SK-MEL-5 (cell line): Measurements from ENCODE around the gene CYP24A1. TPM values are rescaled to one million over a fixed set of nuclear protein-coding genes. Genes with fewer than 3 reads are reported as not detected.

Experiments used
- DNase-seq: peaks from one replicate; pipeline ENCODE4 v3.0.0-alpha.2; 2016; ENCODE audit warnings: low read depth, low spot score
- in situ Hi-C: cut with HindIII; loops from 2 replicates; pipeline ENCODE4 v1.10.0; 2016; ENCODE audit warnings: low sequenced_read_pairs, high pct_unique_total_duplicates, low pct_unique_long_range_greater_than_20kb
- total RNA-seq: library from RNA; depleted of rRNA; stranded (reverse); fragments of >200 nt; shearing (Covaris generic); gene quantifications from 2 replicates; pipeline ENCODE4 v1.2.3, GENCODE V29; 2014

CYP24A1 gene
- total RNA-seq, 1 experiment from 2014 or later: not detected

DNA sequence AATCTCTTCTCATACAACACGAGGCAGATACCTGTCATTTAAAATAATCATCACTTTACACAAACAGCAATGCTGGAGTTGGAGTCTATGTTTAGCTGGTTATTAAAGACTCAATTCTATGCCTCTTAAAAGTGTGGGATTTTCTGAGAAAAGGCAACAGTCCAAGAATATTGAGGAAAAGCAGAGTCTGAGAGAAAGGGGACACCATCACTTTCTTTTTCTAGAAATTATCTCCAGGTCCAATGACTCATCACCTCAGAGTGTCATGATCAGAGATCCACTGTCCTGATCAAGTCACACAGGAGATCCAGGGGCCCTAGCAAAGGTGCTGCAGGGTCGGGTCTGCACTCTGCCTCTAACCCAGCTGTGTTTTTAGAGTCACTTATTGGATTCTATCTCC is 8.0 kb downstream of the CYP24A1 start:
- in situ Hi-C loops: no loop called here
- no peak for DNase-seq

DNA sequence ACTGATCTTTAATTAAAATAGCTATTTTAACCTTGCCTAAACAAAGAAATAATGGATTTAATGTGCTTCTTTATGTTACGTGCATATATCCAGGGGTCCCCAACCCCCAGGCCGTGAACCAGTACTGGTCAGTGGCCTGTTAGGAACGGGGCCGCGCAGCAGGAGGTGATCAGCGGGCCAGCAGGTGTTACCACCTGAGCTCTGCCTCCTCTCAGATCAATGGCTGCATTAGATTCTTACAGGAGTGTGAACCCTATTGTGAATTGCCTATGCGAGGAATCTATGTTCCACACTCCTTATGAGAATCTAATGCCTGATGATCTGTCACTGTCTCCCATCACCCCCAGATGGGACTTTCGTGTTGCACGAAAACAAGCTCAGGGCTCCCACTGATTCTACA is 8.8 kb downstream of the CYP24A1 start:
- in situ Hi-C loops: no loop called here
- no peak for DNase-seq

DNA sequence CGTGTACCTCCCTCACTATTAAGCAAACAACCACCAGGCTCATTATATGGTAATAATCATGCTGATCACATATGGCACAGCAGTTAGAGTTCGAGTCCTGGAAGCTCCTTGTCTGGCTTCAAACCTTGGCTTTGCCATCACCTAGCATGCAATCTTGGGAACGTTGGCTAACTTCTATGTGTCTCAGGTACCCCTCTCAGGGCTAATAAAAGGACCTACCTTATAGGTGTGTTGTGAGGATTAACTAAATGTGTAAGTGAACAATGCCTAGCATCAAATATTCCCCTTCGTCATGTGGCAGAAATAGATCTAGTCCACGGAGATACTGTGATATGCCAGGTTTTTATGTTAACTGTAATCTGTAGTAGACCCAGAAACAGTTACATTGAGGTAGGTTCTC is 10.4 kb downstream of the CYP24A1 start:
- in situ Hi-C loops: no loop called here
- no peak for DNase-seq

DNA sequence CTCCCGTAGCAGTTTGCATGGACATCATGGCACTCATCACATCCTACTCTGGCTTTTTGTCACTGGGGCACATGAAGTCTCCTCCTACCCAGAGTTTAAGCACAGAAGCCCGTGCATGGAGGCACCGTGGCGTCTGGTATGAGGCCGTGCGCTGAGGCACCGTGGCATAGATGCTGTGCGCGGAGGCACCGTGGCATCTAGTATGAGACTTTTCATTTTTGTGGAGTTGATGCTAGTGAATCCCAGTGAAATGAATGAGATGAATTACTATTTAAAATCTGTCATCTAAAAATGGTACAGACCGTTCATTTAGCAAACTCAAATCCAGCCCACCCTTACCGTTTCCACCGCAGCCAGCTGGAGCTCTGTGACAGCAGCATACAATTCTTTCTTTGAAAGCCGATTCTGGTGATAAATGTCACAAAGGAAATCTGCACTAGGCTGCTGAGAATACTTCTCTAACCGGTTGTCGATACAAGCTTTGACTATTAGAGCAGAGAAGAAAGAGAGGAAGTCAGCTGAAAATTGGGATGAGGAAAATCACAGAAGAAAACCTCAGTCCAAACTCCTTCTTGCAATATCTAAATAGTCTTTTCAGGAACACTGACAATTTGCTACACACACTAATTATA is 11.3 kb downstream of the CYP24A1 start:
- in situ Hi-C loops: no loop called here
- no peak for DNase-seq

DNA sequence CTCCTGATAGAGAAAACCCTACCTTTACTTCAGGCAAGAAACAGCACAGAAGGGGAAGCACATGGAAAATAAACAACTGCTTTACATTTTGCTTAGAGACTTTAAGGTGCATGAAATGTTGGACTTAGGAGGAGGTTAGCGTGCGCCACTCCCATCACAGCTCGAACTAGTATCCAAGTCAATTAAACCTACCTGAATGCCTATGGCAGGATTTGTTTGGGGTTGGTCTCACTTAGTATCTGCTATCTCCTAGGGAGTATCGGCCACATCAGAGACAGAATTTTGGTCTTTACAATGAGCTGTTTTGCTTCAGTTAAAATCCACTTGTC is 12.0 kb downstream of the CYP24A1 start:
- in situ Hi-C loops: no loop called here
- no peak for DNase-seq

DNA sequence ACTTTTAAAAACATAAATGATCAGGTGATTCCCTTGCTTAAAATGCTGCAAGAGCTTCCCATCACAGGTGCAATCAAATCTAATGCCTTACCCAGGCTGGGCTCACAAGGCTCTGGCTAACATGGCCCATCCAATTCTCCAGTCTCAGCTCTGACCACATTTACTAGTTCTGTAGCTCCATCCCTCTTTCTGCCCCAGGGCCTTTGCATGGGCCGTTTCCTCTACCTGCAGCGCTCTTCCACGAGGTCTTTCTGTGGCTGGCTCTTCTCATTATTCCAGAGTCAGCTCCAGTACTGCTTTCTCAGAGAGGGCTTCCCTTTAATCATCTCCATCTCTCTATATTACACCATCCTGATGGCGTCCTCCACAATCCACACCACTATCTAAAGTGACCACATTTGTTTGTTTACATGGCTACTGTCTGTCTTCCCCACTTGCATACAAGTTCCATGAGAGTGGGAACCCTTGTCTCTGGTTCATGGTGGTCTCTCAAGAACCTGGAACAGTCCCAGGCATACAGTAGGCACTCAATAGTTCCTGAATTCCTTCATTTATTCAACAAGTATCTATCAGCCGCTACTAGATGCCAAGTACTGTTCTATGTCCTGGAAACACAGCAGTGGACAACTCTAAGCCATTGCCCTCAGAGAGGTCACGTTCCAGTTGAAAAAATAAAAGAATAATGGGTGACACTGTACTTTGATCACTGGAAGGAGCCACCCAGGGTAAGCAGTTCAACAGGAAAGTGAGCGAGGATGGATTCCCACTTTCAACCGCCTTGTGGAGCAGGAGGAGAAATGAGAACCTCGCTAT is 12.6 kb downstream of the CYP24A1 start:
- in situ Hi-C loops: no loop called here
- DNase-seq: no peak

DNA sequence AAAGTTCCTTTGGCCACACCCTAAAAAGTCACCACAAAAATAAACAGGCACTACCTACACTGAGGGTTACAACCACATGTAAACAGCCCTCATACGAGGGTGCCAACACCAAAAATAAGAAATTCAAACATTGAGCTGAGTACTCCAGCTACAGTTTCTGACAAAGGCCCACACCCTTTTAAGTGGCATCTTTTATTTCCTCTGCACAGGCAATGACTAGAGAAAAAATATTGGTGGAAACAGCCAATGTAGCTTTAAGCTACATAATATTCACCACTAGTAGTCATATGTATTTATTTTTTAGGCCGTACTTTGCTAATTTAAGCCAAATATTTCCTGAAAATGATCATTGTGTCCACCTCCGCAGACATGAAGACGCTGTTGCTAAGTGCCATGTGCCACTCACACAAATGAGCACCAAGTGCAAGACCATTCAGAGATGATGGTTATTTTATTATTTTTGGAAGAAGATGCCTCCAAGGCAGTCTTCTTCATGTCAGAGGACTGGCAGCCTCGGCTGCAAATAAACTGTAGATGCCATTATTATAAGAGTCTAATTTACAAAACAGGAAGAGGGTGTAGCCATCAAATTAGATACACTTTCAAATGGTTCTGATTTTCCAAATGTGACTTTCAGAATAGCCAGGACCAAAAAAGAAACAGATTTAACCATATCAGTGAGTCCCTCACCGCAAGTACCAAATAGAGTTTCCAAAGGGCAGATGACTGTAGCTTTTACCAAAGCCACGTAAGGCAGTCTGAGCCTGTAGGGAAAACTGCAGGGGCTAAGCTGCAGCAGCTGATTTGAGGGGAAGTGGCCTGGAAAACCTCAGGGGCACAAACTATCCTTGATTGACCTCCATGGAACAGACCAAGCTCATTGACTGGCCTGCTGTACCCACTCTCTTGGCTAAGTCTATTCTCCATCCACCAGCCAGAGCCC is 13.4 kb downstream of the CYP24A1 start:
- no peak for DNase-seq
- in situ Hi-C loops: no loop called here

DNA sequence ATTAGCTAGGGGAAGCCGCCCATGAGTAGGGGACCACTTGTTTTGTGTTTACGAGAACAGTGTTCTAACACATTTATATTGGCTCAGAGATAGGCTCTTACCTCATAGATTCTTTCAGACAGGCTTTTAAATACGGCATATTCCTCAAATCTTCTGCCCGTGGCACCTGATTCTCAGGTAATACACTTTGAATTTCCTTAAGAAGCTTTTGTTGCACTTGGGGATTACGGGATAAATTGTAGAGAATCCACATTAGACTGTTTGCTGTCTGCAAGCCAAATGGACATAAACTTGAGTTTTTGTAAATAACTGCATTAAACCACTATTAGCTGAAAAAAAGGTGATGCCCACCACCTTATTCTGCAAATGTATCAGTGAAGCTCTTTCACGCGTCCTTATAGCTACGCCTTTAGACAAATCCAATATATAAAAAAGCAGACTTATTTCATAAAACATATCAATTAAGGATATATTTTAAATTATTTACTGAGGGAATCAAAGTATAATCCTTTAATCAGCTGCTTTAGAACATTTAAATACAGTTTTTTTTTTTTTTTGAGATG is 14.8 kb downstream of the CYP24A1 start:
- in situ Hi-C loops: no loop called here
- no peak for DNase-seq

DNA sequence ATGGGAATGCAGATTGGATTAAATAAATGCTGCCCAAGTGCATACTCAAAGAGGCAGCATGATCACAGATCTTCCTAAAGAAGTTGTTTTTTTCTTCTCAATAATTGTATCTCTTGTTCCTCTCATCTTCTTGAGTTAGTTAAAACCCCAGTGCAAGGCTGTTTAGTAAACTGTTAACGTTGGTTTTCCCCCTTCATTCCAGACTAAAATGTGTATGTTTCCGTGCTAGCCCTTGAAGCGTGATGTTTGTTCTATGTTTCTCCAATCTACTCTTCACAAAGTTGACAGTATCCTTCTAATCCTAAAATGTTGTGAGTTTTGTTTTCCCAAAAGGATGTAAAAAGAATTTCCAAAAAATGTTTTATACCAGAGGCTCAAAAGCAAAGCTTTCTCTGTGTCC is 15.6 kb downstream of the CYP24A1 start:
- DNase-seq: no peak
- in situ Hi-C loops: no loop called here

DNA sequence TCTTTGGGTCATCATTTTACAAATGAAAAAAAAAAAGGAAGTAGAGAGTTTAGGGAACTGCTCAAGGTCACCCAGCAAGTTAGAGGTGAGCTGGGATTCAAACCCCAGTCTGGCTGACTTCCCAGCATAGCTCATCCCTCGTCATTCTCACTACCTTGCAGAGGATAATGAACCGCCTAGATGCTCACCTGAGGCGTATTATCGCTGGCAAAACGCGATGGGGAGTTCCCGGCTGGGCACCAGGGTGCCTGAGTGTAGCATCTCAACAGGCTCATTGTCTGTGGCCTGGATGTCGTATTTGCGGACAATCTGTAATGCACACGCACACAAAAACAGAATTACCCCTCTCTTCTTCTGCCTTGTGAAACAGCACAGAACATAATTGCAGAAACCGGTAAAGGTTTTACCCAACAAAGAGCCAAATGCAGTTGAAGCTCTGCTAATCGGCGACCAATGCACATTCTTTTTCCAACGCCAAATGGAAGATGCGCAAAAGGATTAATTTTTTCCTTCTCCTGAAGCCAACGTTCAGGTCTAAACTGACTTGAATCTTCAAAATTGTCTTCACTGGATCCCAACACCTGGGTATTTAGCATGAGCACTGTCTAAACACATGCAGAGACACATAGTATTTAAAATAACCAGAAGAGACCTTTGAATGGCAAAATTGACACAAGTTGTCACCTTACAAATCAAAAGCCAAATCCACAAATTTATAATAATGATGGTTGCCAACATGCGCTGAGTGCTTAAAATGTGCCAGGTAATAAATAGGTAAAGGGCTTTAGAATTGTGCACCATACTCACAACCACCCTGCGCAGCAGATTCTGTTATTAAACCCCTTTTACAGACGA is 16.6 kb downstream of the CYP24A1 start:
- in situ Hi-C loops: no loop called here

DNA sequence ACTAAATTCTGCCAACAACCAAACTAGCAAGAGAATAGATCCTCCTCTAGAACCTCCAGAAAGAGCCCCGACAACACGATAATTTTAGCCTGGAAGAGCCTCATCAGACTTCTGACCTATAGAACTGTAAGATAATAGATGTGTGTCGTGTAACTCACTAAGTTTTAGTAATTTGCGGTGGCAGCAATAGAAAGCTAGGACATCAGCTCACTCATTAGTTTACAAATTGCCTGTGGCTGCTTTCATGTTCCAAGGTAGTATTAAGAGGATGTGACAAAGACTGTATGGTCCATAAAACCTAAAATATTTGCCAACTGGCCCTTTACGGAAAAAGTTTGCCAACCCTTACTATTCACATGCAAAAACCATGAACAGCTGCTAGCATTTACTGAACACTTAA is 17.3 kb downstream of the CYP24A1 start:
- no peak for DNase-seq
- in situ Hi-C loops: no loop called here

More for the DNA sequence above, 16.6 kb downstream of the CYP24A1 start:
- DNase-seq: no peak

DNA sequence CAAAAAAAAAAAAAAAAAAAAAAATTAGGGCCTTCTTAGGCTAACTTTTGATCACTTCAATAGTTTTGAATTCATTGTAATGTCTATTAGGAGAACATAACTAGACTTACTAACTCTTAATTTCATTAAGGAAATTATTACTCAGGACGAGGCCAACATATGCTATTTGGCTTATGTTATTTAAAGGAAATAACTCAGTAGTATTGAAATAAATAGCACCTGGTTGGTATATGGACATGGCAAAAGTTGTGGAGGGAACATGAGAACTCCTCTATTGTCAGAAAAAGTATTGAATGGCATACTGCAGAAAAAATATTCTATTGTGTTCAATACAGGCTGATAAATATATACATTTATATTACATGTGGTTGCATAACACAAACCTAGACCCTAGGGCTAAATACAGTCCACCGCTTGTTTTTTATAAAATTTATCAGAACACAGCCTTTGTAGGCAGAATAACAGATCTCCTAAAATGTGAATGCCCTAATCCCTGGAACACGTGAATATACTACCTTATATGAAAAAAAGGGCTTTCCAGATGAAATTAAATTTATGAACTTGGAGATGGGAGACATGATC is 18.0 kb downstream of the CYP24A1 start:
- DNase-seq: no peak
- in situ Hi-C loops: no loop called here

DNA sequence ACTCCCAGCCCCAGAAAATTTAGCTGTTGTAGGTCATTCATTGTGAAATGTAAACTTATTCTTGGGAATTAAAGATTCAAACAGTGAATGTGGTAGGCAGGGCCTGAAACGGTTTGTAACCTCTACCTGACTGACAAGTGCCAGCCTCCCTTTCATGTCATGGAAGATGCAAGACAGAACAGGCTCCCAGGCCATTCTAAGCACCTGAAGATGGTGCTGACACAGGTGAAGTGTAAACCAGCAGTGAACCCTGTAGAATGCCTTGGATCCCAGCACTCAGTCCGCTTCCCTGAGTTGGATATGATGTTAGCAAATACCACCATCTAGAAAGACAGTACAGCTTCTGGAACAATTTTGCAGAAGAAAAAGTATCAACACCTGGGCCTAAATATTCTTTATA is 19.3 kb downstream of the CYP24A1 start:
- in situ Hi-C loops: no loop called here
- DNase-seq: no peak

DNA sequence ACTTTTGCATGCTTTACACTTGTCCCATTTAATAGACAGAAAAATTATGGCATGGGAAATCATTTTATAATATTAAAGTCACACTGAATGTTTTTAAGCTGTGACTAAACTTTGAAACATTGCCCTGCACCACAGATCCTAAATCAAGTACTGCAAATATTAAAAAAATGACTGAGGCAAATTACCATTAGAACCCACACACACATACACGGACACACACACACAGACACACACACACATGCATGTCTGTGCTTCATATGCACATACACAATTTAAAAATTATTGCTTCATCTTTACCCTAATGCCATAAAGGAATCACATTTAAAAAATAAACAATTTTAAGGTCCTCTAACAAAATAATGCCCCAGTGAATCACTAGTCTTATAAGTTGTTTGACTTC is 19.9 kb downstream of the CYP24A1 start:
- in situ Hi-C loops: no loop called here
- no peak for DNase-seq

DNA sequence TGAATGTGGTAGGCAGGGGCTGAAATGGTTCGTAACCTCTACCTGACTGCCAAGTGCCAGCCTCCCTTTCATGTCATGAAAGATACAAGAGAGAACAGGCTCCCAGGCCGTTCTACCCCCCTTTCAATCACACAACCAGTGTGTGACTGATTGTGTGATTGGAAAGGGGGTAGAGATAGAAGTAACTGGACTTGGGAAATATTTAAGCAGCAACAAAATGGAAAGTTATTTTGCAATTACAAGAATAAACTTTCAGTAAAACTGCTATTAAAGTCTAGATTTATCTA is 20.8 kb downstream of the CYP24A1 start:
- in situ Hi-C loops: no loop called here
- no peak for DNase-seq

DNA sequence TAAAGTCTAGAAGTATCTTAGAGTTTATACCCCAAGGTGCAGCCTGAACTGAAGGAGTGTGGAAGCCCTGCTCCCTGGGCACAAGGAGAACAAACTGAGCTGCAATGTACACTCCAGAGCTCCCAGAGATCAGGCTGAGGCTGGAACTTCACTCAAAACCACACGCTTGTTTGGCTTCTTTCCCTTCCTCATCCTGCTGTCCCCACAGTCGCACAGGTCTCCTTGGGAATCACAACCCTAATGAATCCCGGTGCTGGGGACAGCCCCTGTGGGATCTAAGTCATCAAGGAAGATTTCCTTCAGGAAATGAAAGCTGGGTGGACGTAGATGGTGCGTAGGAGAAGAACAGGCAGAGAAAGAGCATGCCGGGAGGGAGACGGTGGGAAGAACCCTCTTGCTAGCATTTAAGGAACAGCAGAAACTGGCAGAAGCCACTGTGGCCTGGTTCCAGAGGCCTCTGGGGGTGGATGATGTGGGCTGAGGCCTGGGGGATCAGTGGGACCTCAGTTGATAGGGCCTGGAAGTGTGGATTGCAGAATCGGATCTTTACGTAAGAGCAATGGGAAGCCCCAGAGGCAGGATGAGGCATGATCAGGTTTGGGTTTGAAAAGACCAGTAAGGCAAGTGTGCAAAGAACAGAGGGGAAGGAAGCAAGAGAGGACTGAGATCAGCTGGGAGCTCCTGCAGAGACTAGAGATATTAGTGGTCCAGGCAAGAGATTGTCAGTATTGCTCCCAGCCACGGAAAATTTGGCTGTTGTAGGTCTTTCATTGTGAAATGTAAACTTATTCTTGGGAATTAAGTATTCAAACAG is 21.4 kb downstream of the CYP24A1 start:
- no peak for DNase-seq
- in situ Hi-C loops: no loop called here
